GM19324 (cell line): ENCODE data around the gene GNAT1.

Source experiments
- ATAC-seq: cut with Tn5 transposase; IDR thresholded peaks from one replicate; pipeline ENCODE4 v1.9.1; 2021; ENCODE audit warnings: mild to moderate bottlenecking, moderate library complexity; ENCODE audit not compliant: unreplicated experiment, low FRiP score

GNAT1 gene

GRCh38 chr3:50174947-50175524 is 16.4 kb upstream of the GNAT1 start:
- no peak for ATAC-seq

GRCh38 chr3:50177346-50177745 is 14.1 kb upstream of the GNAT1 start:
- no peak for ATAC-seq

GRCh38 chr3:50179710-50180109 is 11.7 kb upstream of the GNAT1 start:
- ATAC-seq: no peak

DNA sequence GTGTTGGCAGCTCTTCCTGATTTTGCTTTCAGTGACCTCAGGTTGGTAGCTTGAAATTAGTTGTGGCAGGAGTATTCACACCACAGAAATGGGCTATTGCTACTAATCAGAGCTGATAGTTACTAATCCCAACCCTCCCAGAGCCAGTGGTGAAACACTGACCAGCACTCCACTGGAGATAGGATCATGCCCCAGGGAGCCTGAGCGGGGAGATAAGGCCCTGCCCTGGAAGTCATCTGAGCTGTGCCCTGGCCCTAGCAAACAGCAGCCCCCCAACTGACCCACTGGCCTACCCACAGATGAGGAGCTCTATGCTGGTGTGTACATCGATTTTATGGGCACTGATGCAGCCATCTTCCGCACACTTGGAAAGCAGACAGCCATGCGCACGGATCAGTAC is 9.4 kb upstream of the GNAT1 start:
- ATAC-seq: no peak

DNA sequence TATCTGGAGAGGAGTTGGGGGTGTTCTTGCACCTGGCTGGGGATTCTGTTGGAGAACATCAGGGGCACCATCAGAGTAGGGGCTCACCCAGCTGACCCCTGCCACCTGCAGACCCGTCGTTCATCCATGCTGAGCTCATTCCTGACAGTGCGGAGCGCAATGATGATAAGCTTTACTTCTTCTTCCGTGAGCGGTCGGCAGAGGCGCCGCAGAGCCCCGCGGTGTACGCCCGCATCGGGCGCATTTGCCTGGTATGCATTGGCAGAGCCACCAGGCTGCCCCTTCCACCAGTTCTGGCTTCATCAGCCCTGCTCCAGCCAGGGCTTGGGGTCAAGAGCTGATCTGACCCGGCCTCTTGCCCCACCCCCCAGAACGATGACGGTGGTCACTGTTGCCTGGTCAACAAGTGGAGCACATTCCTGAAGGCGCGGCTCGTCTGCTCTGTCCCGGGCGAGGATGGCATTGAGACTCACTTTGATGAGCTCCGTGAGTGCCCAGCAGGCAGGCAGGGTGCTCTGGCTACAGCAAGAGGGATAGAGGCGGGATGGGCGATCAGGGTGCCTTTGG is 8.8 kb upstream of the GNAT1 start:
- ATAC-seq: no peak

DNA sequence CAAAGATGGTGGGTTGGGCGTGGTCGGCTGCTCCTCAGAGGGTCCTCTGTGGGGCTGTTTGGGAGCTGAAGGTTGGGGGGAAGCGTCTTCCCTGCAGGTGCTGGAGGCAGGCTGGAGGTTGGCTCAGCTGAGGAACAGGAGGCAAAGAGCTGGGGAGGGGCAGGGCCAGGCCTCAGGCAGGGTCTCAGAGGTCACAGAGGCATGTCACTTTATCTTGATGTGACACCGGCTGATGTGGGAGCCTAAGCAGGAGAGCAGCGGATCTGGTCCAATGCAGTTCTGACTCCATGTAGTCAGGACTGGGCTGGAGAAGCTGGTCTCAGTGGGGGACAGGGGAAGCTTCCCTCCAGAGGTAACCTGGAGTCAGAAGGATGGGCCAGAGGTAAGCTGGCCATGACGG is 7.7 kb upstream of the GNAT1 start:
- ATAC-seq: no peak

DNA sequence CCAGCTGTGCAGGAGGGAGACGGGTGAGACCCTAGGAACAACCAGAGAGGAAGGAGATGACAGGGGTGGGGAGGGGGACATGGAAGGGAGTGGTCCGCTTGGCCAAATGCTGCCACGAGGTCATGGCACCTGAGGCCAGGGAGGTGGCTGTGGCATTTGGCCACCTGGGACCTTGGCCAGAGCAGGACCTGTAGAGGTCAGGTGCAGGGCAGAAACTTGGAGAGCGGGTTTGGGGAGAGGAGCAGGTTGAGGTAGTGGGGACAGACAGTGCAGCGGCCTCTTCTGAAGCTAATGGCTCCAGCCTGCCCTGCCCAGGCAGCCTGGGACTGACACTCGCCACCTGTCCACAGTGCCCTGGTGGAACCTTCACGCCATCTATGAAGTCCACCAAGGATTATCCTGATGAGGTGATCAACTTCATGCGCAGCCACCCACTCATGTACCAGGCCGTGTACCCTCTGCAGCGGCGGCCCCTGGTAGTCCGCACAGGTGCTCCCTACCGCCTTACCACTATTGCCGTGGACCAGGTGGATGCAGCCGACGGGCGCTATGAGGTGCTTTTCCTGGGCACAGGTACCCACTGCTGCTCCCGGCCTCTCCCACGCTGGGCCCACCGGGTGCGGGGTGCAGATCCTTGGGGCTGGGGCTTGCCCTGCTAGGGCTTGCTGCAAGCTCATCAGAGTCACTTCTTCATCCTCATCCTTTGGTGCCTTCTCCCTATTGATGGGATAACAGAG is 7.0 kb upstream of the GNAT1 start:
- ATAC-seq: no peak

DNA sequence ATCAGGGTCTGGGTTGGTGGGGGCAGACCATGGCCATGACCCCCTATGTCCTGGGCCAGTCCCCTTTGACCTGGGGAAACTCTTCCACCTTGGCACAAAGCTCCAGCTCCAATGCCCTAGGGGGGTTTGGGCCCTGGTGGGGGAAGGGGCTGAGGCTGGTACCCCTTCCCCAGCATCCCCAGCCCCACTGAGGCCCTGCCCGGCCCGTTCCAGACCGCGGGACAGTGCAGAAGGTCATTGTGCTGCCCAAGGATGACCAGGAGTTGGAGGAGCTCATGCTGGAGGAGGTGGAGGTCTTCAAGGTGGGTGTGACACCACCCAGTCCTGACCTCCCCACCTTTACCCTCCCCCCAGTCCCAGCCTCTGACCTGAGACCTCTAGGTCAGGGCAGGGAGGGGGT is 6.2 kb upstream of the GNAT1 start:
- ATAC-seq: no peak

DNA sequence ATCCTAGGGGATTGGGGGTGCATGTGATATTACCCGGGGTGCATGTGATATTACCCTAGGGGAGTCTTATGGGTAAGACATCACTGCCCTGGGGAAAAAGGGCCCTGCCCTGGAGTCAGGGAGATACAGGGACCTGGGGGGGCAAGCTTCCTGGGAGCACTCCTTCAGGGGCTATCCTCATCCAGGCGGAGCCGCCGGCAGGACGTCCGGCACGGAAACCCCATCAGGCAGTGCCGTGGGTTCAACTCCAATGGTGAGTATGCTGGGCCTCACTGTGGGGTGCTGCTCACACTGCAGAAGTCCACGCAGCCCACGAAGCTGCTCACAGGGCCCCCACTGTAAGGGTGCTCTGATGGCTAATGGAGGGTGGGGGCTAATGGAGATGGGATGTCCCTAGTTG is 5.3 kb upstream of the GNAT1 start:
- ATAC-seq: no peak

DNA sequence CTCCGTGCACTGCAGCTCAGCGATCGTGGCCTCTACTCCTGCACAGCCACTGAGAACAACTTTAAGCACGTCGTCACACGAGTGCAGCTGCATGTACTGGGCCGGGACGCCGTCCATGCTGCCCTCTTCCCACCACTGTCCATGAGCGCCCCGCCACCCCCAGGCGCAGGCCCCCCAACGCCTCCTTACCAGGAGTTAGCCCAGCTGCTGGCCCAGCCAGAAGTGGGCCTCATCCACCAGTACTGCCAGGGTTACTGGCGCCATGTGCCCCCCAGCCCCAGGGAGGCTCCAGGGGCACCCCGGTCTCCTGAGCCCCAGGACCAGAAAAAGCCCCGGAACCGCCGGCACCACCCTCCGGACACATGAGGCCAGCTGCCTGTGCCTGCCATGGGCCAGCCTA is 3.7 kb upstream of the GNAT1 start:
- ATAC-seq: no peak

GRCh38 chr3:50189274-50189673 is 2.1 kb upstream of the GNAT1 start:
- no peak for ATAC-seq

DNA sequence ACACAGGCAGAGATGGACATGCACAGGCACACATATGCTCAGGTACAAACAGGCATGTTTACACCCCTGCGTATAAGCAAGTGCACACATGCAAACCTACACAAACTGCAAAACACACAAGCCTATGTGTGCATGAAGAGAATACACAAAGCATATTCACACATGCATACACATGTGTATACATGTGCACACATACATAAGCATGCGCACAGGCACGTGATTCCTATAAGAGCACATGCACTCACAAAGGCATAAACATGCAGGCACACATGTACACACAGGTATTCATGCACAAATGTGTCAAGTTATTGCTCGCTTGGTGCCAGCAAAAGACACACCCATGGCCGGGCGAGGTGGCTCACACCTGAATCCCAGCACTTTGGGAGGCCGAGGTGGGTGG is 1.4 kb upstream of the GNAT1 start:
- no peak for ATAC-seq

- ATAC-seq: no peak
Observed at GRCh38 chr3:50192124-50192523, 714 bp downstream of the GNAT1 start.

DNA sequence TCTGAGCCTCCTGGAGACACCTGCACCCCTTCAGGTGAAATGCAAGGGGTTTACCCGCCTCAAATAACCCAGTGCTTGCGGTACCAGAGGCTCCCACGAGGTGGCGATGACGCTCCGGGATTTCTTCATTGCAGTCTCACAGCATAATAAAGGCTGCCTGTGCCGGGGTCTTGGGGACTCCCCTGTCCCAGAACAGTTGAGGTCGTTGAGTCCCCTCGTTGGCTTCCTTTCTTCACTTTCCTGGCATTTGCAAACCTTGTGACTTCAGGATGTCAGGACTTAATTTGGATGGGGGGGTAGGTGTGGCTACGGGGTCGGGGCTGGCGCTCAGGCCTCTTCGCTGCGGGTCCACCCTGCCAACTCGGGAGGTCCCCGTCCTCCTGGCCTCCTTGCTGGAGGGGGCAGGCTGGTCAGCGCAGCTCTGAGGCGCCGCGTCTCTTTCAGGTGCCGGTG is 1.3 kb downstream of the GNAT1 start:
- no peak for ATAC-seq

- ATAC-seq: no peak
Observed at GRCh38 chr3:50193286-50193685, 1.9 kb downstream of the GNAT1 start.

DNA sequence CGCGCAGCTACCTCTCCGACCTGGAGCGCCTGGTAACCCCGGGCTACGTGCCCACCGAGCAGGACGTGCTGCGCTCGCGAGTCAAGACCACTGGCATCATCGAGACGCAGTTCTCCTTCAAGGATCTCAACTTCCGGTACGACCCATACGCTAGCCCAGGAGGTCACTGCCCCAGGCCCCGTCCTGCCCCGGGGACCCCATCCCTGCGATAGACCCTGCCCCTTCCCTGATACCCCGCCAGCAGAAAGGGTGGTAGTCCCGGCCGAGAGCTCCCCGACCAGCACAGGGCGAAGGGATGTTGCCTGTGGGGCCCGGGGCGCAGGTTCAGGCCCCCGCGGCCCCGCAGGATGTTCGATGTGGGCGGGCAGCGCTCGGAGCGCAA is 2.3 kb downstream of the GNAT1 start:
- ATAC-seq: no peak

- no peak for ATAC-seq
Observed at GRCh38 chr3:50194128-50194902, 2.9 kb downstream of the GNAT1 start.

GRCh38 chr3:50194903-50195500 is 3.6 kb downstream of the GNAT1 start:
- no peak for ATAC-seq

GRCh38 chr3:50195501-50196252 is 4.3 kb downstream of the GNAT1 start:
- no peak for ATAC-seq

DNA sequence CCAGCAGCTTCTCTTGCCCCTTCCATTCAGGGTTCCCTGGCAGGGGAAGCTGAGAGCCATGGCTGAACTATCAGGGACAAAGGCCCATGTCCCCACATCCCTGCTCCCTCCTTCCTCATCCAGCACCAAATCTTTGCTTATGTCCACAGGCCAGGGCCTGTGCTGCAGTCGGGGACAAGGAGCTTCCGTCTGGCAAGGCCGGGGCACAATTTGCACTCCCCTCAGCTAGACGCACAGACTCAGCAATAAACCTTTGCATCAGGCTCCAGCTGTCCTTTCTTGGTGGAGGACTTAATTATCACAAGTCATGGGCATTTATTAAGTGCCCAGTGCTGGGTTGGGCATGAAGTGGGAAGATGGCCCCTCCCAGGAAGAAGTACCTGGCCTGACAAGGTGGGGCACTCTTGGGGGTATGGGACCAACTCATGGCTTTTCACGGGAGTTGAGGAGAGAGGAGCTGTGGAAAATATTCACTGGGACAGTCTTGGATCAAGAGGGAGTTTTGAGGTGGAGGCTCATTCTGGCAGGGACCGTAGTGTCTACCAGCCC is 4.9 kb downstream of the GNAT1 start:
- no peak for ATAC-seq
